ENCODE measurements around the gene SERF1A. TPM values are rescaled to one million over a fixed set of nuclear protein-coding genes. Genes with fewer than 3 reads are reported as not detected.
A peak's percentile ranks its signal among the peaks of the same experiment; 100 is the strongest.
"Not testable (repeated sequence)": the region's sequence is repeated elsewhere in the genome, so short reads cannot be mapped to it uniquely, and the experiment has no call there.

Gene SERF1A
- total RNA-seq (2016; rRNA removed; fragmentation: Illumina TruSeq; extraction: Trizol) (0.55 and 1.8 TPM in 2 replicates), polyA plus RNA-seq (2011; rRNA removed) (1.4 and 1.7 TPM in 2 replicates), polyA minus RNA-seq (2011; rRNA and poly(A)+ RNA removed; ENCODE audit: low replicate concordance) (0.68 and 1.8 TPM in 2 replicates), Bru-seq, nascent RNA (percentile 25 among the genes with signal in this experiment), BruChase-seq, experiment 1, labeled RNA remaining after a 6-hour chase (percentile 18 among the genes with signal in this experiment), BruChase-seq, experiment 2, labeled RNA remaining after a 2-hour chase (percentile 23 among the genes with signal in this experiment)
- 5.7 and 8.3 TPM in 2 replicates for total RNA-seq (2016; cell fraction: cytosol; rRNA removed; fragmentation: Illumina TruSeq; extraction: Trizol; ENCODE audit: low read depth)
- 0.48 and 3.6 TPM in 2 replicates for total RNA-seq (2016; cell fraction: insoluble cytoplasmic fraction; rRNA removed; fragmentation: Illumina TruSeq; extraction: Trizol)
- 2.0 and 2.6 TPM in 2 replicates for total RNA-seq (2016; cell fraction: membrane; rRNA removed; fragmentation: Illumina TruSeq; extraction: Trizol)
- total RNA-seq (2016; cell fraction: nucleus; rRNA removed; fragmentation: Illumina TruSeq; extraction: Trizol) = 2.8 and 4.2 TPM in 2 replicates
- 0.74 and 0.85 TPM in 2 replicates for polyA plus RNA-seq (2011; cell fraction: cytosol; rRNA removed)
- 3.0 TPM in 1 of 2 replicates, not detected in the other for polyA plus RNA-seq (2011; cell fraction: nucleus; rRNA removed)
- polyA plus RNA-seq (2012) = 0.72 and 4.2 TPM in 2 replicates
- 4.3 and 8.4 TPM in 2 replicates for polyA plus RNA-seq (2016; cell fraction: cytosol; fragmentation: Illumina TruSeq; extraction: Trizol; ENCODE audit: low read depth)
- 1.1 and 1.4 TPM in 2 replicates for polyA plus RNA-seq (2016; cell fraction: insoluble cytoplasmic fraction; fragmentation: Illumina TruSeq; extraction: Trizol; ENCODE audit: low read depth)
- 2.2 and 4.0 TPM in 2 replicates for polyA plus RNA-seq (2016; cell fraction: membrane; fragmentation: Illumina TruSeq; extraction: Trizol; ENCODE audit: low read depth)
- 0.92 and 3.2 TPM in 2 replicates for polyA plus RNA-seq (2016; cell fraction: nucleus; fragmentation: Illumina TruSeq; extraction: Trizol; ENCODE audit: insufficient read depth, low read depth)
- polyA minus RNA-seq (2011; cell fraction: cytosol; rRNA and poly(A)+ RNA removed) = 0.99 and 3.8 TPM in 2 replicates
- 6.0 and 7.7 TPM in 2 replicates for polyA minus RNA-seq (2011; cell fraction: nucleus; rRNA and poly(A)+ RNA removed)
- long read RNA-seq, experiment 1, transcript SERF1A-201 (3 exons, 963 nt) = major isoform, 16 of 19 reads
- long read RNA-seq, experiment 1, partial matches to known transcripts = 0 of 19 reads
- long read RNA-seq, experiment 1, other reads (novel, unspliced or antisense) = 1 of 19 reads
- long read RNA-seq, experiment 2, transcript SERF1A-201 (3 exons, 963 nt) = major isoform, 13 of 21 reads
- long read RNA-seq, experiment 2, partial matches to known transcripts = 0 of 21 reads
- long read RNA-seq, experiment 2, other reads (novel, unspliced or antisense) = 7 of 21 reads

DNA sequence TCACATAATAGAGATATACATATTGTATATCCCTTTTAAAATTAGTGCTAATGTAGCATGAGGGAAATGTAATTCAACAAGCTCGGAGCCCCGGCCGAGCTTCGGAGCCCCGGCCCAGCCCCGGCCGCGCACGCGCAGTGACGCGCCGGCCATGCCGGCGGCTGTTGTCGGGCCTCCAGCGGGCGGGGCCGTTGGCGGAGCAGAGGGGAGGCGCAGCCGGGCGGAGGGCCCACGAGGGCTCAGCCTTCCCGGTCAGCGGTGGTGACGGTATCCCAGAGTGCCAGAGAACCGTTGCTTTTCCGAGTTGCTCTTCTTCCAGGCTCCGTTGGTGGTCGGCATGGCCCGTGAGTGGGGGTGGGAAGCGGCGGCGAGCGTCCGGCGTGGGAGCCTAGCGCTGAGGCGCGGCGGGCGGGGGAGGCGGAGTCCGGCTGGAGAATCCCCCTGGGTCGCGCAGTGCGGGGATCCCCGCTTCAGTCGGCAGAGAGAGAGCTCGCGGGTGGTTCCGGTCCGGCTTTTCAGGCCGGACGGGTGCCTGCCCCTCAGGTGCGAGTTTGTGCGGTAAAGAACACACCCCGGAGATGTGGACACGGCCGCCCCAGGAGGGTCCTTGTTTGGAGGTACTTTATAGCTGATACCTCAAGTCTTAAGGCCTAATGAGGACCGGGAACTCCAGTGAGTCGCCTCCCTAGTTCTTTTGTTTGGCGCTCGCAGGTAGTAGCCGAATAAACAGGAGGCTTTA, at the start of gene SERF1A:
SERF1A (plus strand) TSS at position 137 of the 739 bp plus-strand sequence; CDS start at position 338, 201 bp downstream.
- CTCF ChIA-PET (ENCODE audit: low intra/inter-chr PET ratio, low total read pairs); in situ Hi-C loops (cut with HindIII; ENCODE audit: extremely low pct_ligation_motif_present, low pct_unique_long_range_greater_than_20kb); intact Hi-C loops (cut with micrococcal nuclease; ENCODE audit: unreplicated experiment); H3K9me3 ChIP-seq (ENCODE audit: low read length); H3K79me2 ChIP-seq (ENCODE audit: insufficient read depth, low read length); H3K36me3 ChIP-seq (replicated peaks in 1 of 2; ENCODE audit: control insufficient read depth in 1 of 2, insufficient read depth in 2 of 2, low read length in 2 of 2); H3K27ac ChIP-seq (ENCODE audit: extremely low read length, insufficient read depth, low read length); H3K4me2 ChIP-seq (ENCODE audit: low read depth, low read length); H3K9ac ChIP-seq (ENCODE audit: insufficient read depth, low read depth, low read length); H3K27me3 ChIP-seq (ENCODE audit: control insufficient read depth in 1 of 2, insufficient read depth in 2 of 2, low read length in 2 of 2); H2AFZ ChIP-seq (ENCODE audit: low read length); POLR2A ChIA-PET; DNase-seq (ENCODE audit: low spot score); H3K4me3 ChIP-seq (replicated peaks in 1 of 3; ENCODE audit: insufficient read depth in 1 of 3, low read depth in 2 of 3, low read length in 3 of 3); BruUV-seq (replicated peaks); H4K20me1 ChIP-seq (ENCODE audit: insufficient read depth, low read length); FAIRE-seq; H3K4me1 ChIP-seq (ENCODE audit: insufficient read depth, low read length): not testable (repeated sequence)
- no CpG with 5 or more reads among the region's 66 CpGs for WGBS (ENCODE audit: low lambda C conversion rate)
- ATAC-seq = peak; percentile 99

DNA sequence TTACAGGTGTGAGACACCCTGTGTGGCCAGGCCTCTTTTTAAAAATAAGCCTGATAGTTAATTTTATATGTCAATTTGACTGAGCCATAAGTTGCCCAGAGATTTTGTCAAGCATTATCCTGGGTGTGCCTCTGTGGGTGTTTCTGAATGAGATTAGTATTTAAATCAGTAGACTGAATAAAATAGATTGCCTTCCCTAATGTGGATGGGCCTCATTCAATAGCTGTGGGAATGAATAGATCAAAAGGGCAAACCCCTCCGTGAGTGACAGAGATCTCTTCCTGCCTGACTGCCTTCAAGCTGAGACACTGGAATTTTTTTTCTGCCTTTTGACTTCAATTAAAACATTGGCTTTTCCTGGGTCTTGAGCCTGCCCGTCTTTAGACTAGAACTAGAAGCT, 33.7 kb upstream of the SERF1A start:
- in situ Hi-C loops (cut with HindIII; ENCODE audit: extremely low pct_ligation_motif_present, low pct_unique_long_range_greater_than_20kb); H3K27me3 ChIP-seq (ENCODE audit: control insufficient read depth in 1 of 2, insufficient read depth in 2 of 2, low read length in 2 of 2); POLR2A ChIA-PET; H3K9me3 ChIP-seq (ENCODE audit: low read length); DNase-seq (ENCODE audit: low spot score); H3K9ac ChIP-seq (ENCODE audit: insufficient read depth, low read depth, low read length); BruUV-seq (replicated peaks); H3K79me2 ChIP-seq (ENCODE audit: insufficient read depth, low read length); H3K4me3 ChIP-seq (replicated peaks in 1 of 3; ENCODE audit: insufficient read depth in 1 of 3, low read depth in 2 of 3, low read length in 3 of 3); H3K36me3 ChIP-seq (replicated peaks in 1 of 2; ENCODE audit: control insufficient read depth in 1 of 2, insufficient read depth in 2 of 2, low read length in 2 of 2); intact Hi-C loops (cut with micrococcal nuclease; ENCODE audit: unreplicated experiment); CTCF ChIA-PET (ENCODE audit: low intra/inter-chr PET ratio, low total read pairs); H3K4me1 ChIP-seq (ENCODE audit: insufficient read depth, low read length); FAIRE-seq; H3K4me2 ChIP-seq (ENCODE audit: low read depth, low read length); H3K27ac ChIP-seq (ENCODE audit: extremely low read length, insufficient read depth, low read length); H4K20me1 ChIP-seq (ENCODE audit: insufficient read depth, low read length); ATAC-seq; H2AFZ ChIP-seq (ENCODE audit: low read length): not testable (repeated sequence)
- no CpG with 5 or more reads among the region's 2 CpGs for WGBS (ENCODE audit: low lambda C conversion rate)

DNA sequence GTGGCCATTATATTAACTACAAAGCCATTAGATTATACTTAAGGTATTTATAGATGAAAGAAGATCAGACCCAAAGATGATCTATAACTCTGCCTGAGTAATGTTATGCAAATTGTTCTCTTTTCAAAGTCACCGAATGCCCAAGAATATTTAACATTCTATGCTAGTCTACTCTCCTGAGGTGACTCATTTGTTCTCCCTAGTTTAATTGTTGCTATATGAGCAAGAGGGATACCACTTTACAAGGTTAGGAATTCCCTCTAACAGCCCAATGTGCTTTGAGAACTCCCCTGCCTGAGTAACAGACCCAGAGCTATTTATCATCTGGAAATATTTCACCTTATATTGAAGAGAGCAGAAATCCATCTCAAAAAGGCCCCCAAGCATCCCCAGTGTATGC, 29.8 kb upstream of the SERF1A start:
- H3K9ac ChIP-seq (ENCODE audit: insufficient read depth, low read depth, low read length); H4K20me1 ChIP-seq (ENCODE audit: insufficient read depth, low read length); H3K4me1 ChIP-seq (ENCODE audit: insufficient read depth, low read length); CTCF ChIA-PET (ENCODE audit: low intra/inter-chr PET ratio, low total read pairs); in situ Hi-C loops (cut with HindIII; ENCODE audit: extremely low pct_ligation_motif_present, low pct_unique_long_range_greater_than_20kb); H3K4me2 ChIP-seq (ENCODE audit: low read depth, low read length); H3K4me3 ChIP-seq (replicated peaks in 1 of 3; ENCODE audit: insufficient read depth in 1 of 3, low read depth in 2 of 3, low read length in 3 of 3); FAIRE-seq; H3K79me2 ChIP-seq (ENCODE audit: insufficient read depth, low read length); DNase-seq (ENCODE audit: low spot score); H3K27ac ChIP-seq (ENCODE audit: extremely low read length, insufficient read depth, low read length); ATAC-seq; intact Hi-C loops (cut with micrococcal nuclease; ENCODE audit: unreplicated experiment); H3K9me3 ChIP-seq (ENCODE audit: low read length); POLR2A ChIA-PET; H3K36me3 ChIP-seq (replicated peaks in 1 of 2; ENCODE audit: control insufficient read depth in 1 of 2, insufficient read depth in 2 of 2, low read length in 2 of 2); H3K27me3 ChIP-seq (ENCODE audit: control insufficient read depth in 1 of 2, insufficient read depth in 2 of 2, low read length in 2 of 2); H2AFZ ChIP-seq (ENCODE audit: low read length): not testable (repeated sequence)
- no CpG with 5 or more reads among the region's 1 CpG for WGBS (ENCODE audit: low lambda C conversion rate)
- TSS peak; percentile 47 for BruUV-seq (replicated peaks)

Data from HepG2 (cell line).